OCI-LY3 (cell line): ENCODE measurements around the gene NUDT4B.
"Not testable (repeated sequence)": the region's sequence is repeated elsewhere in the genome, so short reads cannot be mapped to it uniquely, and the experiment has no call there.

Source experiments
- CTCF ChIP-seq: fragments of 200-600, 300-600 bp; sonication (generic); IDR thresholded peaks from 2 replicates; pipeline ENCODE4 v1.5.1; 2014; ENCODE audit warnings: antibody characterized with exemption, low read length, low read depth
- EZH2phosphoT487 ChIP-seq: fragments of 200-600 bp; shearing (Covaris generic); IDR thresholded peaks from 2 replicates; pipeline ENCODE4 v1.6.1; 2018; ENCODE audit warnings: antibody characterized with exemption, mixed run types, low read depth

DNA sequence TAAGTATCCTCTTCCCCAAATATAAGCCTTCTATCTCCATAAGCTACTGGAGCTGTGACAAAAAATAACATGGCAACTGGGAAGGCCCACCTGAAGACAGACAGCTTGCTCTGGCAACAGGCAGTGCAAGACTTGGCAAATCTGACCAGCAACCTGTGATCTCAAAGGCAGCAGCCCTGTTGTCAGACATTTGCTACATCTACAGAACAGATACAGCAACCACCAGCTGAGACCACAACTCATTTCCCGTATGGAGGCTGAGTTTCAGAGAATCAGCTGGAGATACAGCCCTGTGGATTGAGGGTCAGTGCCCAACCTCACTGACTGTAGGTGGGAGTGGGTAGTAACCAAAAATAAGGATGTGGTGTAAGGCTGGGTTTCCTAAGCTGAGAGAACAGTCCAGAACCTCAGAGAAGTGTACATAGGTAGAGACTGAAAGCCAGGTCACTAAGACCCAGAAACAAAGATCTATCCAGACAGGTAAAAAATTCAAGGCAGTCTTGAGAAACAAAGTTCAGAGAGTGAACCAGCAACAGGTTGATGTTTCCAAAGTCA is 31.5 kb upstream of the NUDT4B start:
- TF ChIP-seq CTCF, EZH2phosphoT487: not testable (repeated sequence)
